ENCODE data around the gene ATP10B.

The ATP10B gene

DNA sequence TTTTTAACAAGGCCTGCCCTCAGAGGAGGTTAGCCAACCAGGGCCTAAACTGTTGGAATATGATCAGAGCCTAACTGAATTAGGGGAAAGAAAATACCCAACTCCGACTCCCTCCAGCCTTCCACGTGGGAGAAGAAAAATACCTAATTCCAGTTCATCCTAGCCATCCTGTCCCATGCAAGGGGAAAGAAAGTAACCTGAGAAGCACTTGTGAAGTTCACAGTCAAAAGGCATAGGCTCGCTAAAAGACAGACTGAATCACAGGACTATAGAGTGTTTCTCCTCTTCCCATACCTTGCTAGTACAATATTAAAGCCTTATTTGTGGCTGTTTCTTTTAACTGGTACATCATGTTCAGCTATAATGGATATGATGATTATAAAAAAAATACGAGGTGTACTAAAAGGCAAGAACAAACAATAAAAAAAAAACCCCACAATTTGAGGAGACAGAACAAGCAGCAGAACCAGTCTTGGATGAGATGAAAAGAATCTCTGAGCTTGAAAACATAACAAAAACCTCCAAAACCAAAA lies 18.0 kb upstream of the ATP10B start:
- Histone ChIP-seq H3K27me3 (ENCODE audit: insufficient read depth, low read depth, severe bottlenecking) (peaks cover 55% of the 10 kb centered on the region), H3K27ac (no peak overlapping the region), H3K9me3 (ENCODE audit: severe bottlenecking) (no peaks in the 10 kb centered on the region), H3K4me3 (ENCODE audit: low read depth, low read length) (no peak overlapping the region), H3K36me3 (no peaks in the 10 kb centered on the region)
- TF ChIP-seq, protein P1, sequence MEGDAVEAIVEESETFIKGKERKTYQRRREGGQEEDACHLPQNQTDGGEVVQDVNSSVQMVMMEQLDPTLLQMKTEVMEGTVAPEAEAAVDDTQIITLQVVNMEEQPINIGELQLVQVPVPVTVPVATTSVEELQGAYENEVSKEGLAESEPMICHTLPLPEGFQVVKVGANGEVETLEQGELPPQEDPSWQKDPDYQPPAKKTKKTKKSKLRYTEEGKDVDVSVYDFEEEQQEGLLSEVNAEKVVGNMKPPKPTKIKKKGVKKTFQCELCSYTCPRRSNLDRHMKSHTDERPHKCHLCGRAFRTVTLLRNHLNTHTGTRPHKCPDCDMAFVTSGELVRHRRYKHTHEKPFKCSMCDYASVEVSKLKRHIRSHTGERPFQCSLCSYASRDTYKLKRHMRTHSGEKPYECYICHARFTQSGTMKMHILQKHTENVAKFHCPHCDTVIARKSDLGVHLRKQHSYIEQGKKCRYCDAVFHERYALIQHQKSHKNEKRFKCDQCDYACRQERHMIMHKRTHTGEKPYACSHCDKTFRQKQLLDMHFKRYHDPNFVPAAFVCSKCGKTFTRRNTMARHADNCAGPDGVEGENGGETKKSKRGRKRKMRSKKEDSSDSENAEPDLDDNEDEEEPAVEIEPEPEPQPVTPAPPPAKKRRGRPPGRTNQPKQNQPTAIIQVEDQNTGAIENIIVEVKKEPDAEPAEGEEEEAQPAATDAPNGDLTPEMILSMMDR (IDR thresholded peaks at IDR 0.05; ENCODE audit: low read depth, low read length) = no peak
- DNase-seq = no peak

DNA sequence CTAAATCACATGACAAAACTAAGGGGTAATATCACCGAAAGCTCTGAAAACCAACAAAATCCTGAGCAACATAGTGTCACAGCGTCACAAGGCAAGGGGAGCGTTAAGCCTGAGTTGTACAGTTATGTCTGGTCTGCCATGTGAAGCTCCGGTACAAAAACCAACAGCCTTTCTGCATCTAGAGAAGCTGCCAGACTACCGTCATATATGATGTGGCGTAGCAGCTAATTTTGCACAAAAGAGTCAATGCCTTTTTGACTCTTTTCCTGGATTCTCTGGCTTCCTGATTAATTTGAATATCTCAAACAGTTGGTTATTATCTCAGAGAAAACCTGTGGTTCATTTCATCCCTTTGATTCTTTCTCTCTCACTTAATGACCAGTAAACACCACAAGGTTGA lies 16.0 kb upstream of the ATP10B start:
- H3K27me3 ChIP-seq (ENCODE audit: insufficient read depth, low read depth, severe bottlenecking) = peaks cover 54% of the 10 kb centered on the region
- H3K27ac ChIP-seq = no peak overlapping the region

DNA sequence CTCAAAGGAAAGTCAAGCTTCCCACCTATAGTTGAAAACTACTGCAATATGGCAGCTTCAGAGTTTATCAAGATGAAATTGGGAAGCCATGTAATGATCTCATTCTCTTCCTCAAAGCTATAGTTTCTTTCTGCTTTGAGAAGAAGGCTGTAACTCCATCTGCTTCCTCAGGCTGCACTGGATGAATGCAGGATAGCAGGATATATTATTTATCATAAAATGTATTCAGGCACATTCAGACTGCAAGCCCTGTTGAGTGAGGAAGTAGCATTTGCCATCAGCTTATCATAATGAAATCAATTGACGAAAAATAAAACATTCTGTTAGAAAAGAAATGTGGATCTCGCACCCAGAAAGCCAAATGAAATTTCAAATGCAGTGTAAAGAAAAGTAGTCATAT lies 560 bp downstream of the ATP10B start:
- no peak overlapping the region for H3K4me3 ChIP-seq (ENCODE audit: low read depth, low read length)
- H3K27me3 ChIP-seq (ENCODE audit: insufficient read depth, low read depth, severe bottlenecking) = peaks cover 52% of the 10 kb centered on the region
- H3K27ac ChIP-seq = no peak overlapping the region
- no peak for DNase-seq
- TF ChIP-seq, protein P1 (IDR thresholded peaks at IDR 0.05; ENCODE audit: low read depth, low read length) = no peak
- peaks cover 2% of the 10 kb centered on the region for H3K9me3 ChIP-seq (ENCODE audit: severe bottlenecking)
- H3K36me3 ChIP-seq = no peaks in the 10 kb centered on the region

More for the DNA sequence above, 16.0 kb upstream of the ATP10B start:
- DNase-seq = no peak
- Histone ChIP-seq H3K36me3 (no peaks in the 10 kb centered on the region), H3K4me3 (ENCODE audit: low read depth, low read length) (no peak overlapping the region), H3K9me3 (ENCODE audit: severe bottlenecking) (no peaks in the 10 kb centered on the region)
- TF ChIP-seq, protein P1 (IDR thresholded peaks at IDR 0.05; ENCODE audit: low read depth, low read length) = no peak

DNA sequence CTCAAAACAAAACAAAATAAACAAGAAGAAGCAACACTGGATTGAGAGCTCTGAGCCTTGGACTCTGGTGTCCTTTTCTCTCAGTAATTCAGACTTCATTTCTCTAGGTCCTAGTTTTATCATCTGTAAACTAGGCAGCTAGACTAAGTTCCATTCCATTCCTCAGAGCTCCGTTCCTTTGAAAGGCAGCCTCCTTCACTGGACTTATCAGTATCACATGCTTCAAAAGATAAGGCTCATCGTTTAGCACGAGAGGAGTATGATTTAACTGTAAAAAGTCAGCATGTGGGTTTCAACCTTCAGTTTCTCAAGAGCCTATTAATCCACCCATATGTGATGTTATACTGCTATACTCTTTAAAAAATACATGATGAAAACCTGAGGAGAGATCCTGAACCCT lies 1.6 kb downstream of the ATP10B start:
- peaks cover 57% of the 10 kb centered on the region for H3K27me3 ChIP-seq (ENCODE audit: insufficient read depth, low read depth, severe bottlenecking)
- H3K9me3 ChIP-seq (ENCODE audit: severe bottlenecking) = peaks cover 2% of the 10 kb centered on the region

DNA sequence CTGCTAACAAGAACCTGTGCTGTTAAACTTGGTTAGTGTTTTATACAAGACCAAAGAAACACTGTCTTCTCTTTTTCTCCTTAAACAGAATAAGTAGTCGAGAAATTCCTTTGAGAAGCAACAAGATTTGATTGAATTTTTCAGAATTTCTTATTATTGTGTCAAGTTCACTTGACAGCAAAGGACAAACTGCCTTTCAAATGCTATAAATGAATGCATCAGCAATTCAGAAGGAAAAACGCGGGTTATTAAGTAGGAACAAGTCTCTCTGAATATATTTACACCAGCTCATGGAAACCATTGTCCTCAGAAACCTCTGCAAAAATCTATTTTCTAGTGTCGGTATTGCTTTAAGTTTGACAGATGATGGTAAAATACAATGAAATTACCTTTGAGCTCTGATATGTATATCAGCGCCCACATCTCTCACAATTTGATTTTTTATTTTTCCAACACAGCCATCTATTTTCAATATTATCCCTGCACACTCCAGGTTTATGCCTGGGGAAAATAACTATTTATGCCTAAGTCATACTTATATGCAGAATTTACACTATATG lies 4.4 kb downstream of the ATP10B start:
- no peak overlapping the region for H3K4me3 ChIP-seq (ENCODE audit: low read depth, low read length)
- DNase-seq = no peak
- H3K27ac ChIP-seq = no peak overlapping the region
- no peaks in the 10 kb centered on the region for H3K9me3 ChIP-seq (ENCODE audit: severe bottlenecking)
- TF ChIP-seq, protein P1 (IDR thresholded peaks at IDR 0.05; ENCODE audit: low read depth, low read length) = no peak
- H3K36me3 ChIP-seq = no peaks in the 10 kb centered on the region
- peaks cover 67% of the 10 kb centered on the region for H3K27me3 ChIP-seq (ENCODE audit: insufficient read depth, low read depth, severe bottlenecking)

More for the DNA sequence above, 1.6 kb downstream of the ATP10B start:
- TF ChIP-seq, protein P1 (IDR thresholded peaks at IDR 0.05; ENCODE audit: low read depth, low read length) = no peak
- DNase-seq = no peak
- H3K27ac ChIP-seq = no peak overlapping the region
- H3K36me3 ChIP-seq = no peaks in the 10 kb centered on the region
- H3K4me3 ChIP-seq (ENCODE audit: low read depth, low read length) = no peak overlapping the region

DNA sequence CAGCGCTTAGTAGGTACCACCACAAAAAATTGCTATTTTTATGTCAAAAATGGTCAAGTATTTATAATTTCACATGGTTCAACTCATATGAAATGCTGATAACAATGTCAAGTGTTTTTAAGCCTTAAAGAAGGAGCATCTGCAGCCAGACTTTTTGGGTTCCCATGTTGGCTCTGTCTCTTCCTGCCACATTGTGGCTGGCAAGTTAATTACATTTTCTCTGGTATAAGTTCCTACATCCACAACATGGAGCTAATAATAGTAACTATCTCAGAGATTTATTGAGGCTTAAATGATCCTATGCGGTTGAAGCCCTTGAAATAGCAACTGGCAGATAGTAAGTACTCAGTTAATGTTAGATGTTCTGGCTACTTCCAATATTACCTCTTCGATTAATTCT lies 5.4 kb downstream of the ATP10B start:
- Histone ChIP-seq H3K27ac (no peak overlapping the region), H3K27me3 (ENCODE audit: insufficient read depth, low read depth, severe bottlenecking) (peaks cover 73% of the 10 kb centered on the region), H3K9me3 (ENCODE audit: severe bottlenecking) (no peaks in the 10 kb centered on the region), H3K4me3 (ENCODE audit: low read depth, low read length) (no peak overlapping the region), H3K36me3 (no peaks in the 10 kb centered on the region)
- DNase-seq = no peak
- TF ChIP-seq, protein P1 (IDR thresholded peaks at IDR 0.05; ENCODE audit: low read depth, low read length) = no peak

All from WERI-Rb-1 (cell line).